ENCODE data around the gene ZDHHC14.

ZDHHC14 gene

DNA sequence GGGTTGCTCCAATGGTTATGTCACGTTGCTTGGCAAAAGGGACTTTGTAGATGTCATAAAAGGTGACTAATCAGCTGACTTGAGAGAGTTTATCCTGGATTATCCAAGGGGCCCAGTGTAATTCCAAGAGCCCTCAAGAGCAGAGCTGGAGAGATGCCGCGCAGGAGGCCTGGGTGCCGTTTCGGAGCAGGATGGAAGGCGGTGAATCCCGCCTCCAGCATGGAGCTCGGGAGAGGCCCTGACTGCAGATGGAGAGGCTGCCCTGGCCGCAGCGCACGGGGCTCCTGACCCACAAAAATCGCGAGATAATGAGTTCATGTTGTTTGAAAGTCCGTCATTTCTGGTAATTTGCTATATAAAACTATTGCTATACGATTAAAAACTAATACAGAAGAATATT, 219.8 kb downstream of the ZDHHC14 start:
- TF ChIP-seq, protein P1, sequence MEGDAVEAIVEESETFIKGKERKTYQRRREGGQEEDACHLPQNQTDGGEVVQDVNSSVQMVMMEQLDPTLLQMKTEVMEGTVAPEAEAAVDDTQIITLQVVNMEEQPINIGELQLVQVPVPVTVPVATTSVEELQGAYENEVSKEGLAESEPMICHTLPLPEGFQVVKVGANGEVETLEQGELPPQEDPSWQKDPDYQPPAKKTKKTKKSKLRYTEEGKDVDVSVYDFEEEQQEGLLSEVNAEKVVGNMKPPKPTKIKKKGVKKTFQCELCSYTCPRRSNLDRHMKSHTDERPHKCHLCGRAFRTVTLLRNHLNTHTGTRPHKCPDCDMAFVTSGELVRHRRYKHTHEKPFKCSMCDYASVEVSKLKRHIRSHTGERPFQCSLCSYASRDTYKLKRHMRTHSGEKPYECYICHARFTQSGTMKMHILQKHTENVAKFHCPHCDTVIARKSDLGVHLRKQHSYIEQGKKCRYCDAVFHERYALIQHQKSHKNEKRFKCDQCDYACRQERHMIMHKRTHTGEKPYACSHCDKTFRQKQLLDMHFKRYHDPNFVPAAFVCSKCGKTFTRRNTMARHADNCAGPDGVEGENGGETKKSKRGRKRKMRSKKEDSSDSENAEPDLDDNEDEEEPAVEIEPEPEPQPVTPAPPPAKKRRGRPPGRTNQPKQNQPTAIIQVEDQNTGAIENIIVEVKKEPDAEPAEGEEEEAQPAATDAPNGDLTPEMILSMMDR (IDR thresholded peaks at IDR 0.05; ENCODE audit: extremely low read depth, missing control alignments), result no peak
- no peak for DNase-seq (ENCODE audit: low spot score)

DNA sequence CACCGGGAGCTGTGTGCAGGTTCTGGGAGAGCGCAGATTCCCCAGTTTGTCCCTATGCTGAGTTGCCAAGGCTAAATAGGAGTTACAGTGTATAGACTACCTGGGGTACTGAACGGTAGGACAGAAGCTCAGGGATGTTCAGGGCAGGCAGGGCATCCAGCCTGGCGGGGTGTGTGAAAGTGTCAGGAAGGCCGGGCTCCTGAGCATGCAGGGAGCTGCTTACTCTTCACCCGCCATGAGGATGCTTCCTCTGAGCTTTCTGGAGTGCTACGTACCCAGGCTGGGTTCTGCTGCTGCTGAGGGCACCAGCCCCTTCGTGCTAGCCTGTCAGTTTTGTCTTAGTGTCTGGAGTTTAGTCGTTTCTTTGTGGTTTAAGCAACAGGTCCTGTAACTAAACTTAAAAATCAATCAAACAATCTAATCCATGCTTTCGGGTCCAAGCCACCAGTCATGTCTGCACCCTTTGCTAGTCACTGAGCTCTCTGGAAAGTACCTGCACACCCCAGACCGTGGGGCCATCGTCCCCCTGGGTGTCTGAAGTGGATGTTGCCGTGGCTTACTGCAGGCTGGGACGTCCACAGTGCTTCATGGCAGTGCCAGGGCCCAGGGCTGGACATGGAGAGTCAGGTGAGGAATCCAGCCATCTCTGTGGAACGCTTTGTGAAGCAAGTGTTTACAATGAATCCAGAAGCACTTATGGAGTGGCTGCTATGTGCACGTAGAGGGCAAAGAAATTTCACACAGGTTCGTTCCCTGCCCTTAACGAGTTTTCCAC, 221.7 kb downstream of the ZDHHC14 start:
- TF ChIP-seq, protein P1 (IDR thresholded peaks at IDR 0.05; ENCODE audit: extremely low read depth, missing control alignments), result no peak
- DNase-seq (ENCODE audit: low spot score), result no peak

DNA sequence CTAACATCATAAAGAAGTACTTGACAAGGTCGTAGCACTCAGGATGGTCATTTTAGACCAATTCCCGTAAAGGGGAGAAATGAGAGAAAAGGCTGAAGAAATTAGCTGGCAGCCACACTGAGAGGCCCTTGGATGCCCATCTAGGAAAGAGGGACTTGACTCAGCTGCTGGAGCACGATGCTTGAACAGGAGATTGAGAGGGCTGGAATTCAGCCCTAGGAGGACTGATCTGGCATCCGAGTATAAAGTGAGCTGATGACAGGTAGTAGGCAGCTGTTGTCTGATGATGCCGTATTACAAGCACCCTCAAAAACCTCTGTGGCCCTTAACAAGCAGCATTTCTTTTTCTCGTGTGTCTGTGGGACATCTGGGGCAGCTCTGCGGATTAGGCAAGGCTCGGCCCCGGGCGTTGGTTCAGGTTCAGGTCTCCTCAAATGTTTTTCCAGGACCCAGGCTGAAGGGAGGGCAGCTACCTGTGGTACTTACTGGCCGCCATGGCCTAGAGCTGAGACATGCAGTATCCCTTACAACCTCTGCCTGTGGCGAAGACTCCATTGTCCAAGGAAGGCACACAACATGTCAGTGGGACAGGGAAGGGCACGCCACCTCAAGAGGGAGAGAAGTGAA, 222.4 kb downstream of the ZDHHC14 start:
- no peak for DNase-seq (ENCODE audit: low spot score)
- TF ChIP-seq, protein P1 (IDR thresholded peaks at IDR 0.05; ENCODE audit: extremely low read depth, missing control alignments), result no peak

DNA sequence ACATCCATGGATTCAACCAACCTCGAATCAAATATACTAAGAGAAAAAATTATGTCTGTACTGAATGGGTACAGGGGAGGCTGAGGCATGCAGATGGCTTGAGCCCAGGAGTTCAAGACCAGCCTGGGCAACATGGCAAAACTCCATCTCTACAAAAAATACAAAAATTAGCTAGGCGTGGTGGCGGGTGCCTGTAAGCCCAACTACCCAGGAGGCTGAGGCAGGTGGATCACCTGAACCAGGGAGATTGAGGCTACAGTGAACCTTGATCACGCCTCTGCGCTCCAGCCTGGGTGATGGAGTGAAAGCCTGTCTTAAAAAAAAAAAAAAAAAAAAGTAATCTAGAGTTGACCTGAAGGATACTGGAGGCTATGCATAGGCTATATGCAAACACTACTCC, 223.0 kb downstream of the ZDHHC14 start:
- TF ChIP-seq, protein P1 (IDR thresholded peaks at IDR 0.05; ENCODE audit: extremely low read depth, missing control alignments), result no peak

DNA sequence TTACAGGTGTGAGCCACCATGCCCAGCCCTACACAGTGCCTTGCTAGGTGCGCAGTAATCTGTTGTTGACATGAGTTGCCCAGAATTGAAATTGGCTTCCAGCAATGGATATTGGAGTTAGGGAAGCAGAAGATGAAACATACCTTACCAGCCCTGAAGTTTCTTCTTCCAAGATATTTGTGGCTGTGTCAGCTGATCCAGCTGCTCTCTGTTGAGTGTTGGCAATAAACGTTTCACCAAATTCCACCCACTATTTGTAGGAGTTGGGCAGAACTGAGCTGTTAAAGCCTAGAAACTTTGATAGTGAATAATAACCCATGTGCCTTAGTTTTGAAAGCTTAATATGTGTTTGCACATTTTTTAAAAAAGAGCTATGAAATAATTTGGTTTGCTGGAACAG, 223.8 kb downstream of the ZDHHC14 start:
- DNase-seq (ENCODE audit: low spot score), result no peak
- TF ChIP-seq, protein P1 (IDR thresholded peaks at IDR 0.05; ENCODE audit: extremely low read depth, missing control alignments), result no peak

More for the DNA sequence above, 223.0 kb downstream of the ZDHHC14 start:
- DNase-seq (ENCODE audit: low spot score), result no peak

DNA sequence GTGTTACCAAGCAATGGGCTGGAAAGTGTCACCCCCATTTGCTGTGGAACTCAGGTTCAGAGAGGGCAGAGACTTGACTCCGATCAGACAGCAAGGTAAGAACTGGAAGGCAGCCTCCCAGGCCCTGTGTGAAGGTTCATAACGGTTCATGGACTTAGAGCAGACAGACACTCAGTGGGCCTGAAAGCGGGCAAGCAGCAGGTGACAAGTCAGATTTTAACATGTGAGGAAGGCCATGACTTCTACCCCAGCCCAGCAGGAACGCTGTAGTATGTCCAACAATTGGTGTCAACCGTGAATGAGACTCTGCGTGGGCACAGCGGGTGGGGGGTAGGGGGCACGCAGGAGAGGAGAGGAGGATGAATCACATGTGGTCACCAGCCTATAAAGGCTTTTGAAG, 224.5 kb downstream of the ZDHHC14 start:
- DNase-seq (ENCODE audit: low spot score), result no peak
- TF ChIP-seq, protein P1 (IDR thresholded peaks at IDR 0.05; ENCODE audit: extremely low read depth, missing control alignments), result no peak

DNA sequence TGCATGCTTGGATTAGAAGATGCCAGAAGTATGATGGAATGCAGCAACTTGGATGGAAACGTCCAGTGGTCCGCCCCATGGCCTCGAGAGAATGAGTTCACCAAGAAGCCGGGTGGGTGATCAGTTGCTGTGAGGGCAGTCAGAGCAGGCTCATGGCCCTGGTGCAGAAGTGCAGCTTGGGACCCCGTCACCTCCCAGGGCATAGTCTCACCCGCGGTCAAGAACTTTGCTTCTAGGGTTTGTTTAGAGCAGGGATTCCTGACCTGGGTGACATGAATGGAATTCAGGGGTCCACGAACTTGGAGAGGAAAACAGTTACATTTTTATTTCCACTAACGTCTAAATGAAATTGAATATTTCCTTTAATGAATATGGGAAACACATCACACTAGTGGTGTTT, 225.5 kb downstream of the ZDHHC14 start:
- TF ChIP-seq, protein P1 (IDR thresholded peaks at IDR 0.05; ENCODE audit: extremely low read depth, missing control alignments), result no peak
- no peak for DNase-seq (ENCODE audit: low spot score)
